Uterus (tissue), 4 donors: ENCODE measurements around the gene BHLHE40. TPM values are rescaled to one million over a fixed set of nuclear protein-coding genes. Genes with fewer than 3 reads are reported as not detected.

Experiments
- DNase-seq, 2 donors: peaks; one replicate each; pipeline ENCODE4 v3.0.0-alpha.2; 2019 to 2020
- H3K27ac ChIP-seq, 2 donors: fragments of 200-600 bp; sonication (generic); 1 replicate in 1 of 2; 2 replicates in 1 of 2; pipeline ENCODE4 v1.5.1; 2016 to 2018
- H3K27me3 ChIP-seq, 2 donors: fragments of 200-600 bp; sonication (generic); one replicate each; pipeline ENCODE4 v1.5.1; 2018 to 2019; ENCODE audit warnings: control low read depth in 1 of 2
- H3K36me3 ChIP-seq, 2 donors: fragments of 200-600 bp; sonication (generic); one replicate each; pipeline ENCODE4 v1.5.1; 2019; ENCODE audit warnings: control low read depth in 1 of 2
- H3K4me1 ChIP-seq, 2 donors: fragments of 200-600 bp; sonication (generic); one replicate each; pipeline ENCODE4 v1.5.1; 2018 to 2019; ENCODE audit warnings: control low read depth in 1 of 2
- H3K4me3 ChIP-seq, 2 donors: fragments of 200-600 bp; sonication (generic); 1 replicate in 1 of 2; 2 replicates in 1 of 2; pipeline ENCODE4 v1.5.1; 2018 to 2019; ENCODE audit warnings: mild to moderate bottlenecking in 1 of 2
- H3K9me3 ChIP-seq, 2 donors: fragments of 200-600 bp; sonication (generic); one replicate each; pipeline ENCODE4 v1.5.1; 2019; ENCODE audit warnings: control low read depth in 1 of 2
- CTCF ChIP-seq, 4 experiments: fragments of 200-600 bp in 2 of 4; fragments of 450-650 bp in 2 of 4; sonication (generic) in 2 of 4; IDR thresholded peaks; one replicate each; pipeline ENCODE4 v1.5.1; 2016 to 2019; ENCODE audit warnings: antibody characterized with exemption in 4 of 4, mild to moderate bottlenecking in 2 of 4, moderate library complexity in 1 of 4
- POLR2A ChIP-seq, 2 donors: fragments of 450-650 bp; IDR thresholded peaks; one replicate each; pipeline ENCODE4 v1.6.1; 2016; ENCODE audit warnings: antibody characterized with exemption in 2 of 2, mild to moderate bottlenecking in 1 of 2, moderate library complexity in 1 of 2
- intact Hi-C: fragments of 100-400 bp; cut with DNase I; formaldehyde crosslinking; loops from one replicate; pipeline ENCODE4 v1.15.1; 2023; ENCODE audit warnings: low total_unique reads
- total RNA-seq, 4 donors: library from RNA; depleted of rRNA in 3 of 4; stranded (reverse); fragments of >200 nt in 3 of 4; gene quantifications; one replicate each; pipeline versions ENCODE4 v1.1.0 to v1.2.4, GENCODE V29; 2014 to 2023
- donor health status: DM: yes; HTN: yes; CAD: no.

BHLHE40 gene
- total RNA-seq, 4 donors from 2014 or later = 11.4 to 84.2 (median 28.1) TPM

GRCh38 chr3:5005367-5005766, 26.1 kb downstream of the BHLHE40 start:
- Histone ChIP-seq H3K27me3 (no peaks in the 10 kb centered on the region), H3K27ac (no peak overlapping the region), H3K4me3 (no peak overlapping the region), H3K4me1 (no peaks in the 10 kb centered on the region), H3K9me3 (no peaks in the 10 kb centered on the region), H3K36me3 (no peaks in the 10 kb centered on the region)
- DNase-seq = no peak
- intact Hi-C loops = no loop called here
- TF ChIP-seq POLR2A (IDR thresholded peaks at IDR 0.05) (no peak), CTCF (IDR thresholded peaks at IDR 0.05) (no peak)

DNA sequence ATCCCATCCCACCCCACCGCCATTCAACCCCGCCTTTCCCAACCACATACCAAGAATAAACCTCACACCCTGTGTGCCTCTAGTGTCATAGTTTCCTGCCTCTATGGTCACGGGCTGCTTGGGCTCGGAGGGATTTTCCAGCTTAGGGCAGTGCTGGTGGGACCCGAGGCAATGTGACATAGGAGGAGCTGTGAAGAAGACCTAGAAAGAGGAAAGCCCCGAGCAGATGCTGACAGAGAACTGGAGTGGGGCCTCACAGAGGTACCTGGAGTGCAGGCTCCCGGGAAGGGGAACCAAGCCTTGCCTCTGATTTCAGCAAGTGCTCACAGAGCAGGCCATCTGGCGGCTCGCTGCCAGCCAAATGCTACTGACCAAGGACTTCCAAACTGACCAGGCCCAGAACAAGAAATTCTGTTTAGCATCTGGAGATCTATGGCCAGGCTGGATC, 27.5 kb downstream of the BHLHE40 start:
- Histone ChIP-seq H3K9me3 (no peaks in the 10 kb centered on the region), H3K27me3 (no peaks in the 10 kb centered on the region), H3K4me1 (no peaks in the 10 kb centered on the region), H3K27ac (no peak overlapping the region), H3K4me3 (no peak overlapping the region), H3K36me3 (no peaks in the 10 kb centered on the region)
- TF ChIP-seq POLR2A (IDR thresholded peaks at IDR 0.05) (no peak), CTCF (IDR thresholded peaks at IDR 0.05) (no peak)
- intact Hi-C loops = no loop called here
- DNase-seq = no peak

- no peak for DNase-seq
- no peak overlapping the region for H3K27ac ChIP-seq
- H3K4me3 ChIP-seq = no peak overlapping the region
- intact Hi-C loops = no loop called here
- TF ChIP-seq CTCF (IDR thresholded peaks at IDR 0.05) (no peak), POLR2A (IDR thresholded peaks at IDR 0.05) (no peak)
- no peaks in the 10 kb centered on the region for H3K9me3 ChIP-seq
- no peaks in the 10 kb centered on the region for H3K27me3 ChIP-seq
- H3K4me1 ChIP-seq = no peaks in the 10 kb centered on the region
- no peaks in the 10 kb centered on the region for H3K36me3 ChIP-seq
Observed at GRCh38 chr3:5007873-5008272, 28.6 kb downstream of the BHLHE40 start.

GRCh38 chr3:5009506-5010109, 30.4 kb downstream of the BHLHE40 start:
- Histone ChIP-seq H3K4me3 (no peak overlapping the region), H3K4me1 (no peaks in the 10 kb centered on the region), H3K36me3 (no peaks in the 10 kb centered on the region), H3K27ac (no peak overlapping the region), H3K27me3 (no peaks in the 10 kb centered on the region), H3K9me3 (no peaks in the 10 kb centered on the region)
- intact Hi-C loops = no loop called here
- no peak for TF ChIP-seq CTCF (IDR thresholded peaks at IDR 0.05)
- TF ChIP-seq POLR2A (IDR thresholded peaks at IDR 0.05) = no peak
- no peak for DNase-seq

DNA sequence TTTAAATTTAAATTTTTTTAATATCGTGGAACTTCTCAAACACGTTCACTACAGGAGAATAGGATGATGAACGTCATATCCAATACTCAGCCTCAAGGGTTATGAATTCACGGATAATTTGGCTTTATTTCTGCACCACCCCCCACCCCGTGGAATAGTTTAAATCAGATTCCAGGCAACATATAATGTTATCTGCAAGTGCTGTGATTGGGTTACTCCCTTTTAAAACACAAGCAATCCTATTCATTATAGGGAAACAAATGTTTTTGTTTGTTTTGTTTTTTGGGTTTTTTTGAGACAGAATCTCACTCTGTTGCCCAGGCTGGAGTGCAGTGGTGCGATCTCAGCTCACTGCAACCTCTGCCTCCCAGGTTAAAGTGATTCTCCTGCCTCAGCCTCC, 30.9 kb downstream of the BHLHE40 start:
- intact Hi-C loops = no loop called here
- no peak for DNase-seq
- TF ChIP-seq POLR2A (IDR thresholded peaks at IDR 0.05) (no peak), CTCF (IDR thresholded peaks at IDR 0.05) (no peak)
- H3K4me1 ChIP-seq = no peaks in the 10 kb centered on the region
- H3K9me3 ChIP-seq = no peaks in the 10 kb centered on the region
- H3K27me3 ChIP-seq = no peaks in the 10 kb centered on the region
- no peak overlapping the region for H3K27ac ChIP-seq
- no peak overlapping the region for H3K4me3 ChIP-seq
- no peaks in the 10 kb centered on the region for H3K36me3 ChIP-seq
